Right lobe of liver (tissue), 4 donors: Measurements from ENCODE around the gene GALNTL6.

Source experiments
- CTCF ChIP-seq, 4 donors: fragments of 200-600 bp in 3 of 4; fragments of 450-650 bp in 1 of 4; IDR thresholded peaks; one replicate each; pipeline versions ENCODE4 v1.5.1 to v1.8.0; 2016 to 2022; ENCODE audit warnings: antibody characterized with exemption in 4 of 4, mild to moderate bottlenecking in 2 of 4
- POLR2A ChIP-seq: fragments of 450-650 bp; IDR thresholded peaks from one replicate; pipeline ENCODE4 v1.6.1; 2017; ENCODE audit warnings: antibody characterized with exemption, mild to moderate bottlenecking
- donor health status: DM: no; HTN: no; CAD: no.
- donor health status: DM: no; HTN: no; CAD: no.
- donor health status: DM: no; HTN: yes; CAD: no.

GRCh38 chr4:173005912-173006633 is 1192.9 kb downstream of the GALNTL6 start:
- TF ChIP-seq POLR2A (no peak), CTCF (IDR thresholded peaks at IDR 0.05) (no peak)
